ENCODE measurements around the gene ST3GAL4. TPM values are rescaled to one million over a fixed set of nuclear protein-coding genes. Genes with fewer than 3 reads are reported as not detected.

The ST3GAL4 gene
- polyA plus RNA-seq, 2 of the 4 experiments (the other 2 are of a cell fraction), result 11.9 to 17.5 TPM

- H3K27ac ChIP-seq, result no peak overlapping the region
- ATAC-seq, result no peak
- no peak for FAIRE-seq
- no peak for DNase-seq (ENCODE audit: low read depth in 1 of 2, low spot score in 1 of 2)
- no peaks in the 10 kb centered on the region for H3K9me3 ChIP-seq
- H3K4me1 ChIP-seq, result peaks cover 18% of the 10 kb centered on the region
- TF ChIP-seq JUN (IDR thresholded peaks at IDR 0.05) (no peak), ATOH8 (CRISPR knock-in tag; IDR thresholded peaks at IDR 0.05; ENCODE audit: low read depth) (no peak), RAD21 (conservative IDR thresholded peaks at IDR 0.05 in 1 of 2, IDR thresholded peaks at IDR 0.05 in 1 of 2) (no peak), BCL3 (IDR thresholded peaks at IDR 0.05) (no peak), BHLHE40 (IDR thresholded peaks at IDR 0.05; ENCODE audit: low read depth, low read length) (no peak), TFCP2L1 (CRISPR knock-in tag; IDR thresholded peaks at IDR 0.05) (no peak), RCOR1 (IDR thresholded peaks at IDR 0.05; ENCODE audit: low read depth, low read length) (no peak), HOXB5 (CRISPR knock-in tag; IDR thresholded peaks at IDR 0.05) (no peak), KDM5A (IDR thresholded peaks at IDR 0.05) (no peak), RFX5 (IDR thresholded peaks at IDR 0.05) (no peak), HDAC2 (IDR thresholded peaks at IDR 0.05) (no peak), E2F6 (IDR thresholded peaks at IDR 0.05; ENCODE audit: borderline replicate concordance, low read depth) (no peak), ZFP36 (IDR thresholded peaks at IDR 0.05; ENCODE audit: borderline replicate concordance, partially characterized antibody) (no peak)
- TF ChIP-seq, protein P1, sequence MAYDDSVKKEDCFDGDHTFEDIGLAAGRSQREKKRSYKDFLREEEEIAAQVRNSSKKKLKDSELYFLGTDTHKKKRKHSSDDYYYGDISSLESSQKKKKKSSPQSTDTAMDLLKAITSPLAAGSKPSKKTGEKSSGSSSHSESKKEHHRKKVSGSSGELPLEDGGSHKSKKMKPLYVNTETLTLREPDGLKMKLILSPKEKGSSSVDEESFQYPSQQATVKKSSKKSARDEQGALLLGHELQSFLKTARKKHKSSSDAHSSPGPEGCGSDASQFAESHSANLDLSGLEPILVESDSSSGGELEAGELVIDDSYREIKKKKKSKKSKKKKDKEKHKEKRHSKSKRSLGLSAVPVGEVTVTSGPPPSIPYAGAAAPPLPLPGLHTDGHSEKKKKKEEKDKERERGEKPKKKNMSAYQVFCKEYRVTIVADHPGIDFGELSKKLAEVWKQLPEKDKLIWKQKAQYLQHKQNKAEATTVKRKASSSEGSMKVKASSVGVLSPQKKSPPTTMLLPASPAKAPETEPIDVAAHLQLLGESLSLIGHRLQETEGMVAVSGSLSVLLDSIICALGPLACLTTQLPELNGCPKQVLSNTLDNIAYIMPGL (CRISPR knock-in tag; IDR thresholded peaks at IDR 0.05; ENCODE audit: borderline replicate concordance), result no peak
- 94% methylated on average over 11 of the region's 16 CpGs for WGBS (ENCODE audit: missing lambda C conversion rate)
- CTCF ChIA-PET, result interaction anchor here (1.3 kb wide), 1 partner anchor 49 kb away, joined by 6 read pairs; no protein-coding TSS in a partner anchor
- POLR2A ChIA-PET, result no interaction called here
- H3K4me2 ChIP-seq, result no peak overlapping the region
- H3K4me3 ChIP-seq, result no peak overlapping the region
These were observed 4.1 kb downstream of the ST3GAL4 start for GRCh38 chr11:126359431-126360048.

GRCh38 chr11:126360049-126360446, 4.6 kb downstream of the ST3GAL4 start:
- ATAC-seq, result no peak

More at GRCh38 chr11:126360049-126360446, 4.6 kb downstream of the ST3GAL4 start:
- 91% methylated on average over 6 of the region's 8 CpGs for WGBS (ENCODE audit: missing lambda C conversion rate)
- TF ChIP-seq CHD4 (IDR thresholded peaks at IDR 0.05; ENCODE audit: borderline replicate concordance) (no peak), PBX3 (IDR thresholded peaks at IDR 0.05) (no peak), HOXA7 (CRISPR knock-in tag; IDR thresholded peaks at IDR 0.05) (no peak), ESRRA (IDR thresholded peaks at IDR 0.05; ENCODE audit: borderline replicate concordance, low read length) (no peak), MAZ (IDR thresholded peaks at IDR 0.05; ENCODE audit: borderline replicate concordance, low read depth, low read length) (no peak), CTCF (IDR thresholded peaks at IDR 0.05) (no peak), BCL3 (IDR thresholded peaks at IDR 0.05) (no peak), MAFK (IDR thresholded peaks at IDR 0.05; ENCODE audit: partially characterized antibody) (no peak), GATA3 (IDR thresholded peaks at IDR 0.05; ENCODE audit: borderline replicate concordance) (no peak), TP53 (CRISPR knock-in tag; IDR thresholded peaks at IDR 0.05) (no peak), FOSB (CRISPR knock-in tag; IDR thresholded peaks at IDR 0.05) (no peak), SREBF2 (IDR thresholded peaks at IDR 0.05) (no peak), TFCP2L1 (CRISPR knock-in tag; IDR thresholded peaks at IDR 0.05) (no peak), JUN (IDR thresholded peaks at IDR 0.05) (no peak), NR3C1 (IDR thresholded peaks at IDR 0.05) (no peak), RCOR1 (IDR thresholded peaks at IDR 0.05; ENCODE audit: low read depth, low read length) (no peak), E2F6 (IDR thresholded peaks at IDR 0.05; ENCODE audit: borderline replicate concordance, low read depth) (no peak)
- DNase-seq (ENCODE audit: low read depth in 1 of 2, low spot score in 1 of 2), result no peak
- no peaks in the 10 kb centered on the region for H3K9me3 ChIP-seq
- H3K4me2 ChIP-seq, result no peak overlapping the region
- no peak overlapping the region for H3K27ac ChIP-seq
- H3K4me3 ChIP-seq, result no peak overlapping the region
- ChIA-PET POLR2A (no interaction called here), CTCF (interaction anchor here (1.3 kb wide), 1 partner anchor 50 kb away, joined by 6 read pairs; no protein-coding TSS in a partner anchor)
- no peak for FAIRE-seq
- H3K4me1 ChIP-seq, result peaks cover 17% of the 10 kb centered on the region

Data from A549 (cell line).